Hematopoietic multipotent progenitor cell treated with erythropoietin and hydrocortisone succinate and interleukin-3 and kit ligand, for 17 days (in vitro differentiated cells): ENCODE data around the gene SRPX2.

ENCODE experiments used
- DNase-seq: peaks from one replicate; pipeline ENCODE4 v3.0.0-alpha.2; 2015; ENCODE audit warnings: low spot score

SRPX2 gene

GRCh38 chrX:100649550-100650356 lies 5.8 kb downstream of the SRPX2 start:
- no peak for DNase-seq

- DNase-seq = no peak
These were observed 6.8 kb downstream of the SRPX2 start for GRCh38 chrX:100650841-100651240.

- no peak for DNase-seq
These were observed 8.3 kb downstream of the SRPX2 start for GRCh38 chrX:100652266-100652665.

GRCh38 chrX:100654261-100654660 lies 10.3 kb downstream of the SRPX2 start:
- no peak for DNase-seq

GRCh38 chrX:100658941-100659381 lies 15.0 kb downstream of the SRPX2 start:
- no peak for DNase-seq

- DNase-seq = no peak
These were observed 15.6 kb downstream of the SRPX2 start for GRCh38 chrX:100659431-100660137.

GRCh38 chrX:100662170-100662569 lies 18.2 kb downstream of the SRPX2 start:
- DNase-seq = no peak

- DNase-seq = no peak
These were observed 18.8 kb downstream of the SRPX2 start for GRCh38 chrX:100662796-100663195.

- no peak for DNase-seq
These were observed 19.6 kb downstream of the SRPX2 start for GRCh38 chrX:100663642-100664041.

GRCh38 chrX:100672966-100673365 lies 29.0 kb downstream of the SRPX2 start:
- DNase-seq = no peak

GRCh38 chrX:100673397-100673953 lies 29.5 kb downstream of the SRPX2 start:
- DNase-seq = no peak

GRCh38 chrX:100674705-100675104 lies 30.7 kb downstream of the SRPX2 start:
- no peak for DNase-seq

- DNase-seq = no peak
These were observed 33.7 kb downstream of the SRPX2 start for GRCh38 chrX:100677611-100678181.

GRCh38 chrX:100680756-100681155 lies 36.8 kb downstream of the SRPX2 start:
- DNase-seq = no peak

- DNase-seq = no peak
These were observed 37.6 kb downstream of the SRPX2 start for GRCh38 chrX:100681599-100681998.

- no peak for DNase-seq
These were observed 38.9 kb downstream of the SRPX2 start for GRCh38 chrX:100682939-100683338.

- DNase-seq = peak; percentile 81
These were observed 41.4 kb downstream of the SRPX2 start for GRCh38 chrX:100685284-100685996.

- no peak for DNase-seq
These were observed 42.0 kb downstream of the SRPX2 start for GRCh38 chrX:100685997-100686305.

GRCh38 chrX:100687128-100687527 lies 43.1 kb downstream of the SRPX2 start:
- DNase-seq = no peak

GRCh38 chrX:100687546-100687945 lies 43.5 kb downstream of the SRPX2 start:
- no peak for DNase-seq

GRCh38 chrX:100695302-100695701 lies 51.3 kb downstream of the SRPX2 start:
- DNase-seq = no peak

GRCh38 chrX:100695991-100696390 lies 52.0 kb downstream of the SRPX2 start:
- no peak for DNase-seq
